ENCODE data around the gene SEMA4F.

GRCh38 chr2:74693213-74693612 is 39.2 kb downstream of the SEMA4F start:
- TF ChIP-seq CTCF (IDR thresholded peaks at IDR 0.05; ENCODE audit: low read depth, low read length) (no peak), POLR2A (IDR thresholded peaks at IDR 0.05; ENCODE audit: extremely low read depth, insufficient read length) (no peak)
